Activated CD4-positive, alpha-beta T cell treated with anti-CD3 and anti-CD28 coated beads, Interleukin-2, amount 50 U/mL, for 48 hours (primary cell): Measurements from ENCODE around the gene ZFP92.

Experiments used
- DNase-seq, 2 experiments: peaks; one replicate each; pipeline ENCODE4 v3.0.0-alpha.2; 2020

The ZFP92 gene

GRCh38 chrX:153441296-153441695, 30.0 kb downstream of the ZFP92 start:
- no peak for DNase-seq

GRCh38 chrX:153441981-153442380, 30.7 kb downstream of the ZFP92 start:
- no peak for DNase-seq

- no peak for DNase-seq
Observed at GRCh38 chrX:153442463-153442862, 31.2 kb downstream of the ZFP92 start.

- no peak for DNase-seq
Observed at GRCh38 chrX:153443476-153444332, 32.4 kb downstream of the ZFP92 start.

GRCh38 chrX:153444333-153445011, 33.2 kb downstream of the ZFP92 start:
- no peak for DNase-seq

GRCh38 chrX:153445106-153445855, 34.0 kb downstream of the ZFP92 start:
- DNase-seq = no peak

- DNase-seq = no peak
Observed at GRCh38 chrX:153445856-153446635, 34.8 kb downstream of the ZFP92 start, which contains the start of gene TREX2. TSS of gene TREX2 (minus strand) at chrX:153446056. CDS start at chrX:153445430, 626 bp downstream.

- no peak for DNase-seq
Observed at GRCh38 chrX:153446636-153446936, 35.3 kb downstream of the ZFP92 start.

GRCh38 chrX:153446950-153447580, 35.8 kb downstream of the ZFP92 start:
- no peak for DNase-seq

- no peak for DNase-seq
Observed at GRCh38 chrX:153447581-153447960, 36.3 kb downstream of the ZFP92 start.

- DNase-seq = no peak
Observed at GRCh38 chrX:153448556-153449367, 37.5 kb downstream of the ZFP92 start.

GRCh38 chrX:153449368-153450113, 38.3 kb downstream of the ZFP92 start:
- DNase-seq = no peak

- no peak for DNase-seq
Observed at GRCh38 chrX:153450114-153450948, 39.1 kb downstream of the ZFP92 start.

- DNase-seq = no peak
Observed at GRCh38 chrX:153450949-153451277, 39.6 kb downstream of the ZFP92 start.

GRCh38 chrX:153454901-153455550, 43.8 kb downstream of the ZFP92 start:
- no peak for DNase-seq

- no peak for DNase-seq
Observed at GRCh38 chrX:153455571-153455970, 44.3 kb downstream of the ZFP92 start.

GRCh38 chrX:153456161-153456560, 44.9 kb downstream of the ZFP92 start:
- DNase-seq = no peak

- no peak for DNase-seq
Observed at GRCh38 chrX:153456704-153457103, 45.4 kb downstream of the ZFP92 start.

- DNase-seq = no peak
Observed at GRCh38 chrX:153457136-153457825, 46.0 kb downstream of the ZFP92 start.
